ENCODE measurements around the gene FAH.

DNA sequence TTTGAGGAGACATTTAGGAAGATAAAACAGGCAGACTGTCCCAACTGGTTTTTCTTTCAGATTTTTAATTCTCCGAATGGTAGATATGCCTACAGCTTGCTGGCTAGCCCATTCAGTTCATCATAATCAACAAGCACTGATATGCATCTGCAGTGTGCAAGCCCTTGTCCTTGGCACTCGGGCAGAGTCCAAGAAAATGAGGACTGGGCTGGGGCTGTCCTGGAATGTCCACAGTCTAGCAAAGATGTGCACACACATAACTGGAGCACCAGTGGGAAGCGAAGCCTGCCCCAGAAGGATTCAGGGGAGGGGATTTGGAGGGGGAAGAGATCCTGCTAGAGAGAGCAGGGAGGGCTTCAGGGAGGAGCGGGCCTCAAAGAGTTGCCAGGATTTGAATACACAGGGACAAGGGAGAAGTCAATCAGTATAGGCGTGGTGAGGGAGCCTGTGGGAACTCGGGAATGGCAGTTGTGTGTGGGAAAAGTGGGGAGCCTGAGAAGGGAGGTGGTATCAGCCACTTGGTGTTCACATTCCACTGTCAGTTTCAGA is 8.7 kb downstream of the FAH start:
- TF ChIP-seq, protein P1, sequence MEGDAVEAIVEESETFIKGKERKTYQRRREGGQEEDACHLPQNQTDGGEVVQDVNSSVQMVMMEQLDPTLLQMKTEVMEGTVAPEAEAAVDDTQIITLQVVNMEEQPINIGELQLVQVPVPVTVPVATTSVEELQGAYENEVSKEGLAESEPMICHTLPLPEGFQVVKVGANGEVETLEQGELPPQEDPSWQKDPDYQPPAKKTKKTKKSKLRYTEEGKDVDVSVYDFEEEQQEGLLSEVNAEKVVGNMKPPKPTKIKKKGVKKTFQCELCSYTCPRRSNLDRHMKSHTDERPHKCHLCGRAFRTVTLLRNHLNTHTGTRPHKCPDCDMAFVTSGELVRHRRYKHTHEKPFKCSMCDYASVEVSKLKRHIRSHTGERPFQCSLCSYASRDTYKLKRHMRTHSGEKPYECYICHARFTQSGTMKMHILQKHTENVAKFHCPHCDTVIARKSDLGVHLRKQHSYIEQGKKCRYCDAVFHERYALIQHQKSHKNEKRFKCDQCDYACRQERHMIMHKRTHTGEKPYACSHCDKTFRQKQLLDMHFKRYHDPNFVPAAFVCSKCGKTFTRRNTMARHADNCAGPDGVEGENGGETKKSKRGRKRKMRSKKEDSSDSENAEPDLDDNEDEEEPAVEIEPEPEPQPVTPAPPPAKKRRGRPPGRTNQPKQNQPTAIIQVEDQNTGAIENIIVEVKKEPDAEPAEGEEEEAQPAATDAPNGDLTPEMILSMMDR (IDR thresholded peaks at IDR 0.05): no peak
- no peak for TF ChIP-seq EZH2 (IDR thresholded peaks at IDR 0.05; ENCODE audit: borderline replicate concordance, insufficient read depth, low read depth, low read length, poor library complexity, severe bottlenecking)
